ENCODE results near the gene KRTAP10-4.
"Not testable (repeated sequence)": the region's sequence is repeated elsewhere in the genome, so short reads cannot be mapped to it uniquely, and the experiment has no call there.

GRCh38 chr21:44590897-44591800, 17.6 kb downstream of the KRTAP10-4 start:
- TF ChIP-seq CTCF, POLR2AphosphoS5 (IDR thresholded peaks at IDR 0.05): not testable (repeated sequence)
